ENCODE data around the gene SP9.
A peak's percentile ranks its signal among the peaks of the same experiment; 100 is the strongest.

Gene SP9

DNA sequence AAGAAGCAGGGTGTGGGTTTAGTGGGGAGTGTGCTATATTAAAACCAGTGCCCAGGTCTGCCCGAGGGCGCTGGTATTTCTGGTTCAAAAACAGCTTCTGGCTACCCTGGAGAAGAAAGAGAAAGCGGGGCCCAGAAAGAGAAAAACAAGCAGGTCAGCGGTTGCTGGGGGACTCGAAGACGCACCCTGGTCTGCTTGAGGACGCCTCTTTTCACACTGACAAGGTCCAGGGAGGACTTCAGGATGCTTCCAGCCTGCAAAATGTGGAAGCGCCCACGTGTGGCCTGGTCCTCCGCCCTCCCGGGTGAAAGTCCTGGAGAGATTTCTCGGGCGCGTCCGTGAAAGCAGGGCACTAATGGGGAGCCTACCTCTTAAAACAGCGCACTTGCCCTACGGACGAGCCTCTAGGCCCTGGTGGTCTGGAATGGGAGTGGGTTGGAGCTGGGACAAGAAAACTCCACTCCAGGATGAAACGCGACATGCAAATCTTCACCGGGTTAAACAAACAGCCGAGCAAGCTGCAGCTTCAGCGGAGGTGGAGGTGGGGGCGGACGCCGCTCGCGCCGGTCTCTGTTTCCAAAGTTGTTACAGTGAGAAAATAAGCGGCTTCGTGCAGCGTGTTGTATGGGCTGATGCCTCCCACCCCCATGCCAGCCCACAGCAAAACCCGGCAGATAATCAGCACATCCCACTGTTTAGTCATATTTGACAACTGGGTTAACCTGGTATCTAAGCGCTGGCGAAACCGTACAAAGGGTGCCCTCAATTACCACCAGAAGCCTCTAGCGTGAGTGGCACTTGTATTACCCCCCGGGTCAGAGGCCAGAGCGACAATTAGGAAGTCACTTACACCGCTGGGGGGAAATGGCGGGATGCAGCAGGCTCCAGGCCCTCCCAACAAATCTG, 1.1 kb upstream of the SP9 start:
- no peak for FAIRE-seq

DNA sequence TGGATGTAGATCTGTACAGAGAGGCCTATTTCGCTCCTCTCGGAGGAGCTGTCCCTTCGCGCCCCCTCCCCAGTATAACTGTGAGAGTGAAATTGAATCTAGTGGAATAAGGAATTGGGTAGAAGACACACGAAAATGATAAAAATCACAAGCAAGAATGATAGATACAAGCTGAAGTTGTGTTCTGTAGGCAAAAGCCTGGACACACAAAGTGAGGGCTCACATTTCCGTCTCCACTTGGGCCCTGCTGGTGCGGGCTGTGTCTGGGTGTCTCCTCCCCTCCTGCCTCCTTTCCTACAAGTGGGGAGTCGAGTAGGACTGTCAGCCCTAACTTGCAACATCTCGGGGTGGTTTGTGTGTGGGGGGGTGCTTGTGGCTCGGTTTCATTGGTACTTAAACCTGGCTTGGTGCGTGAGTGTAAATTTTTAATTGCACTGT, 457 bp upstream of the SP9 start:
- FAIRE-seq: no peak

DNA sequence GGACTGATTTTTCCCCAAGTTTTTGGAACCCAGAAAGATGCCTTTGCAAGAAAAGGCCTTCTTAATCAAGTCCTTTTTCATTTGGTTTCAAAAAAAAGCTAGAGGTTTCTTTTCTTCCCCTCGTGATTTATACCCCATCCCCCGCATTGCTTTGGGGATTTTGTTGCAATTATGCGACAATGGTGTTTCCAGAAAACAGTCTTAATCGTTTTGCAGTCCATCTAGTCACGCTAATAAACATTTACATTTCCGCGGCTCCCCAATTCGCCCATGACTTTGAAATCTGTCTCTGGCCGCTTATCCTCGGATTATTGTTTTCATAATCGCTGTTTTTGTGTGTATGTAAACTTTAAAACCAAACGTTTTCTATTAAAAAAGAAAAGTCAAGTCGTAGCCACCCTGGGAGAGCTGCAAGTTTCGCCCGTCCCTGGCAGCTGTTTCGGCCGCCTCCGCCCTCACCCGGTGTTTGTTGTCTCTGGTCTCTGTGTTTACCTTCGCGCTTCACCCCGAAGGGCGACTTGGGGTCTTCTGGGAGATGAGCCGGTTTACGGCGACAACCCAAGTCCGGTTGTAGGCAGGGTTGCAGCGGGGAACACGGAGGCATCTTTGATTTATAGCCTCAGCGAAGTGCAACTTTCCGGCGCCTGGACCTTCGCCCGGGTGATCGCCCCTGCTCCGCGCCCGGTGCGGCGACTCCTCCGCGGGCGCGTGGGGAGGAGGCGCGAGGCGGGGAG, 667 bp downstream of the SP9 start:
- no peak for FAIRE-seq

DNA sequence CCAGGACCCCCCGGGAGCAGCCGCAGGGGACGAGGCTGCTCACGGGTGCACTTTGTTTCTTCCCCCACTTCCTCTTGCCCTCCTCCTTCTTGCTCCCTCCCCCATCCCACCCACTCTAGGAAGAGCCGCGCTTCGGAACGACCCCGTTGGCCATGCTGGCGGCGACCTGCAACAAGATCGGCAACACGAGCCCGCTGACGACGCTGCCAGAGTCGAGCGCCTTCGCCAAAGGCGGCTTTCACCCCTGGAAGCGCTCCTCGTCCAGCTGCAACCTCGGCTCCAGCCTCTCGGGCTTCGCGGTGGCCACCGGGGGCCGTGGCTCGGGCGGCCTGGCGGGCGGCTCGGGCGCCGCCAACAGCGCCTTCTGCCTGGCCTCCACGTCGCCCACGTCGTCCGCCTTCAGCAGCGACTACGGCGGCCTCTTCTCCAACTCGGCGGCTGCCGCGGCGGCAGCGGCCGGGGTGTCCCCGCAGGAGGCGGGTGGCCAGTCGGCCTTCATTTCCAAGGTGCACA, 1.3 kb downstream of the SP9 start:
- no peak for FAIRE-seq

DNA sequence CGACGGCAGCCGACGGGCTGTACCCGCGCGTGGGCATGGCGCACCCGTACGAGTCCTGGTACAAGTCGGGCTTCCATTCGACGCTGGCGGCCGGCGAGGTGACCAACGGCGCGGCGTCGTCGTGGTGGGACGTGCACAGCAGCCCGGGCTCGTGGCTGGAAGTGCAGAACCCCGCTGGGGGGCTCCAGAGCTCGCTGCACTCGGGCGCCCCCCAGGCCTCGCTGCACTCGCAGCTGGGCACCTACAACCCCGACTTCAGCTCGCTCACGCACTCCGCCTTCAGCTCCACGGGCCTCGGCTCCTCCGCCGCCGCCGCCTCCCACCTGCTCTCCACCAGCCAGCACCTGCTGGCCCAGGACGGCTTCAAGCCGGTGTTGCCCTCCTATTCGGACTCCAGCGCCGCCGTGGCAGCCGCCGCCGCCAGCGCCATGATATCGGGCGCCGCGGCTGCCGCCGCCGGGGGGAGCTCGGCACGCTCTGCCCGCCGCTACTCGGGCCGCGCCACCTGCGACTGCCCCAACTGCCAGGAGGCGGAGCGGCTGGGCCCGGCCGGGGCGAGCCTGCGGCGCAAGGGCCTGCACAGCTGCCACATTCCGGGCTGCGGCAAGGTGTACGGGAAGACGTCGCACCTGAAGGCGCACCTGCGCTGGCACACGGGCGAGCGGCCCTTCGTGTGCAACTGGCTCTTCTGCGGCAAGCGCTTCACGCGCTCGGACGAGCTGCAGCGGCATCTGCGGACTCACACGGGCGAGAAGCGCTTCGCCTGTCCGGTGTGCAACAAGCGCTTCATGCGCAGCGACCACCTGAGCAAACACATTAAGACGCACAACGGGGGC, 2.0 kb downstream of the SP9 start:
- no peak for FAIRE-seq

DNA sequence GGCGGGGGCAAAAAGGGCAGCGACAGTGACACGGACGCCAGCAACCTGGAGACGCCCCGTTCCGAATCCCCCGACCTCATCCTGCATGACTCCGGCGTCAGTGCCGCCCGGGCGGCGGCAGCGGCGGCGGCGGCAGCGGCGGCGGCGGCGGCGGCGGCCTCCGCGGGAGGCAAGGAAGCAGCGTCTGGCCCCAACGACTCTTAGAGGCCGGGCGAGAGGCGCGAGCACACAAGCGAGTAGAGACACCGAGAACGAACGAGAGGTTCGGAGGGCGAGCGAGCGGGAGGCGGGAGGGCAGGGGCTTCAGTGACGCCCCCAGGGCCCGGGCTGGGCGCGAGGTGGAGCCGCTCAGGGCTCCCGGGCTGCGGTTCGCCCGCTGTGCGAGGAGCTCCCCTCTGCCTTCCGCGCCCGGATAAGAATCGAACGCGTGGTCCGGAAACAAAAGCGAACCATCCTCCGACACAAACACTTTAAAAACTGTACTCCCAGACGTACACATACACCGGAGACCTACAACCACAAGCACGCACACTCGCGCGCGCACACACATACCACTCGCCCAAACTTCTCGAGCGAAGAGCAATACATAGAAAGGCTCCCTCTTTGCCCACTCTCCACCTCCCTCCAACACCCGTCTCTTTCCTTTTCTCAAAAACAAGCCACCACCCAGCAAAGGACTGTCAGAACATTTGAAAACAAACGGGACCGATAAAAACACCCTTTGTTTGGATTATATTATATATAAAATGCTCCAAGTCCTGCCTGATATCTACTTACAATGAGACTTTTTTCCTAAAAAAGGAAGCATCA, 2.8 kb downstream of the SP9 start:
- no peak for FAIRE-seq

DNA sequence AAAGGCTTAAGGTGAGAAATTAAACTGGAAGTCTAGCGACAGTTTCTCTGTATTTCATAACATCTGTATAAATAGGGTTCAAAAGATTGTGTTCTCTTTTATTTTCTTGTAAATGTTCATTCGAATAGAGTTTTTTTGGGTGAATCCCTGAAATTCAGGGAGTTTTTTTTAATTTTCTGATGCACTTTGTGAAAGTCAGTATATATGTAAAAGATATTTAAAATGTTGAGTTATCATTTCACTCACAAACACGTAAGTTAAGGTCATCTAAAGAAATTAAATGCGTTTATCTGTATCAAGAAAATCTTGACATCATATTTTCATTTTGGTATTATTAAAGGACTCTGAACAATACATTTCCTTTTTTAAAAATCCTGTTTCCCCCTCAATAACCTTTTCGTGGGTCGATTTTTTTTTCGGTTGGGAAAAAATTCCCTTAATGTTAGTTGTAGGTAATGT, 3.4 kb downstream of the SP9 start:
- no peak for FAIRE-seq

DNA sequence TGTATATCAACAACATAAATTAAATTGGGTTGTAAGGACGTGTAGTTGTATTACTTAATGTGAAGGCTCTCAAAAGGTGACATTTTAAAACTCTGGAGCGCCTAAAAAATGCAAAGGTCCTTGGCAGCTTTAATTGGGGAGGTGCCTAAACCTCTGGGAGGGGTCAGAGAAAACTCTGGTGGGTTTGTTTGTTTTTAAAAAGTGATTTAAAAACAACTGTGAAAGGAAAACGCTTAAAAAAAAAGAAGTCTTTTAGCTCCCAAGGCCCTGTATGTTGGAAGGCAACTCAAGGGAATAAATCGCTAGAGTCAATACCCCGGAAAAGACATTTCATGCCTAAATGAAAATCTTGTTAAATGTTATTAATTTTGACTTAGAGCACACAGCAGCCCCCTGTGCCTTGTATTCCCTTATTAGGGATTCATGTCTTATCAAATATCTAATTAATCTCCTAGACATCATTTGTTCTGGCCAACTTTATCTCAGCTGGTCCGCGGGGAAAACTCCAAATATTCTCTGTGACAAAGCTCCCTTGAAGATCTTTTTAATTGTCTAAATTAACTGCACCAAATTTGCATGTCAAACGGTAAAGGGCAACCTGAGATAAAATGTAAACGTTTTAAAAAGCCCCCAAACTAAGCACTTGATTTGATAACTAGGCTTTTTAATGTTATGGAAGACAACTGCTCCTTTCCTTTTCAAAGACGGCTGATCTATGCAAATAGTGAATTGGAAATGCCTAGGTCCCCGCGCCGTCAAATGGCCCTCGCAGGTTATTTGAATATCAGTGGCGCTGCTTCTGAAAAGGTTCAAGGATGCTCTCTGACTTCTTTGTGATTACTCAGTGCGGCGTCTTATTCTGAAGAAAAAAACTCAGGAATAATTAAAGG, 4.2 kb downstream of the SP9 start:
- FAIRE-seq: no peak

DNA sequence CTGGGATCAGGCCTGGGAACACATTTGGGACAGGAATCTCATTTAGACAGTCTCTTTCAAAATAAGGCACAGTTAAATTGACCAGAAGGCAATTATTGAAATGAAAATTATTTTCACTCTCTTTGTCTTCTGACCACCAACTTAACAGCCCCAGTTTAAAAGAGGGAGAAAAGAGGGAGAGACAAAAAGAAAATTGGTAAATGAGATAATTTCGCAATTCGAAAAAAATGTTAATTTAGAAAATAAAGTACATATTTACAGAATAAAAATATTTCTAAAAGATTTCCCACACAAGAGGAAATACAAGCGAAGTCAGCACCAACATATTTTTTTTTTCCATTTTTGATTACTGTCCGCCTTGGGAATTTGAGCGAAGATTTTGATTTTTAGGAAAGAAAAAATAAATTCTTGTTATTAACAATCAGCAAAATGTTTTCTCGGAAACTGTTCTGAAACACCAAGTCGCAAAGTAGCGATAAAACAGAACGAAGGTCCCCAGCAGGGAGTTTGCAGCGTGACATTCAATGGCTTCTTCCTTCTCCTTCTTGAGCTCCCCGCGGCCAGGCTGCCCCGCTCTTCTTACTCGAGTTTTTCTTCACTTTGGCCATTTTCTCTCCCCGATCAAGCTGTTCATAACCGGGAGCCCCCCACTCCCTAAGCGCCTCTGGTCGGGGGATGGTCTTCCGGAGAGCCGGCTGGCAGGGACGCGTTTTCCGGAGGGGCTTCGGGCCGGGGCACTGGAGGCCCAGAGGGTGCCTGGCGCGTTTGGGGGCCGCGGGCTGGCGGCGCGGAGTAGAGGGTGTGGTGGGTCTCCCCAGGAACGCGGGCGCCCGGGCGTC, 5.0 kb downstream of the SP9 start:
- FAIRE-seq: no peak

DNA sequence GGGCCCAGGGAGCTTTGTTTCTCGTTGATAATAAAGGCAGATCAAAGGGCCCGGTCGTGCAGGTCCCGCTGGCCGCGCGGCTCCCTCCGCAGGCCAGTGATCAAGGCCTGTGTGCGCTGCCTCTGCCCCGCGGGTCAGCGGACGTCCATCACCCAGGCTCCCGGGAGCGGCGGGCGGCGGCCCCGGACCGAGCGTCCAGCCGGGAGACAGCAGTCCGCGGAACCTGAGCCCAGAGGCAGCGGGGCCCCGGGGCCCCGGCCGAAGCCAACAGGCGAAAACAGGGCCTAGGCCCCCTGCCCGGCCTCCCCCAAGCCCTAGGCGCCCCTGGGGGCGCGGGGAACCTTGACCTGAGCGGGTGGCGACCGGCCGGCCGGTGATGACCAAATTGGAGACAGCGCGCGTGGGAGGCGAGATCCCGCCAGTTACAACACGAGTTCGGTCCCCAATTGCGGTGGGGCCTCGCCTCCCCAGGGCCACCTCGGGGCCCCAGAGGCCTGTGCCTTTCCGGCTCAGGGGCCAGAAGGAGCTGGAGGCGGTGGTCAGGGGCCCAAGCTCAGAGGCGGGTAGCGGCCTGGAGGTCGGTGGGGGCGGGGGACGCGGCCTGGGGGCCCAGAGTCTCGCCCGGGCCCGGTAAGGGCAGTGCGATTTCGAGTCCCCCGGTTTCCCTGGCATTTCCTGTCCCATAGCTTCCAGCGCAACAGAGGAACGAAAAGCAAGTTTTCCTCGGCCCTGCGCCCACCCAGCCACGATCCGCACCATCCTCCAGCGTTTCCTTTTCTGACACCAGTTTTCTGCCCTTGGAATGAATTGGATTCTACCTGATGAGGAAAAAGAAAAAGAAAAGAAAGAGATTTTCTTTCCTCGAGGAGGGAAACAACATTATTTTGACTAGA, 5.9 kb downstream of the SP9 start:
- no peak for FAIRE-seq

DNA sequence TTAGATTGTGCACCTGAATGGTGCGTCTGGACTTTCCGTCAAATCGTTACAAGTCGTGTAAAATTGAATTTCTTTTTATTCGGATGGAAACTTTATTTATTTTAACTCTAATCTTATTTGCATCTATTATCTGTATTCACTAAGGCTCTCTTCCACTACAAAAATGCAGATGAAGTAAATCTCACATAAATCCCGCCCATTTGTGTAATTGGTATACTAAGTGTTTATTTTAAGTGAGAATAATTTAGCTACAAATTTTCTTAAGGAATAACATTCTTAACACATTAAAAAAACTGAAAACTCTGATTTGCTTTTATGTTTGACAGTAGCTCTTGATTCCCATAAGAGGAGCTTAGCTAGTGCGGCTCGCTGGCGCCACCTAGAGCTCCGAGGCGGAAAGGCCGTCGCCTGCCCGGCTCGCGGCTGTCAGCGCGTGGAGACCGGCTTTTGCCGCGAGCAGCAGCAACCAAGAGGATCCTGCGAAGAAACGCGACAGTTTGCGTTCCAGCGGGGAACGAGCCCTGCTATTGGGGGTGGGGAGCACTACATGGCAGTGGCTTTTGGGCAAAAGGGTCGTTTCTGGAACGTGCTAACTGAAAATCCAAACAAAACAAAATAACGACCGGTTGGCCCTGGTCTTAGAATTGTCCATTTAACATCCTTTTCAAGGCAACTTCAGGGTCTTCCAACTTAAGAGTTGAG, 6.7 kb downstream of the SP9 start:
- FAIRE-seq: peak; percentile 81

DNA sequence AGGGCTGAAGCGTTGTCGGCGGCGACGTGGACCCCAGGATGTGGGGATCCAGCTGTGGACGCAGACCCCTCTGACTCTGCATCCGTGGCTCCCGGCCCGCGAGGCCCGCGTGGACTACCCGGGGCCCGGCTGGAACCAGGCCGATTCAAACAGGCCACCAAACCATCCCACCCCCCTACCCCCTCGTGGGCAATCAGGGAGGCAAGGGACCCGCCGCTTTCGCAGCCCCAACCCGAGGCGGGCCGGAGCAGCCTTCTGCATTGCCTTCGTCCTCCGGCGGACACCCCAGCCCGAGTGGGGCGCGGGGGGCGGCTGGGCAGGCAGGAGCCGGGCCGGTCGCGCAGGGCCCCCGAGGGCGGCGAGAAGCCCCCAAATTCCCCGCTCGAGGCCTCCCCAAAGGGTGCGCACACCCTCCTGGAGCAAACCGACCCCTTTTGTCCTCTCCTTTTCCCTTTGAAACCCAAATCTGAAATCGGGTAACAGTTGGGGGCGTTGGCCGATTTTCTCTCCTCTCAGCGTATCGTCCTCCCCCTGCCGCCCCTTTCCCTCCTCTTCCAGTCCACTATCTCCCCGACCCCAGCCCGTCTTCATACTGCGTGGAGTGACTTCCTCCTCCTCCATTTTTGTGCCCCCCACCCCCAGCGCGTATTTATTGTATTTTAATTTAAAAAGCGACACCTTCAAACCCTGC, 7.4 kb downstream of the SP9 start:
- FAIRE-seq: no peak

DNA sequence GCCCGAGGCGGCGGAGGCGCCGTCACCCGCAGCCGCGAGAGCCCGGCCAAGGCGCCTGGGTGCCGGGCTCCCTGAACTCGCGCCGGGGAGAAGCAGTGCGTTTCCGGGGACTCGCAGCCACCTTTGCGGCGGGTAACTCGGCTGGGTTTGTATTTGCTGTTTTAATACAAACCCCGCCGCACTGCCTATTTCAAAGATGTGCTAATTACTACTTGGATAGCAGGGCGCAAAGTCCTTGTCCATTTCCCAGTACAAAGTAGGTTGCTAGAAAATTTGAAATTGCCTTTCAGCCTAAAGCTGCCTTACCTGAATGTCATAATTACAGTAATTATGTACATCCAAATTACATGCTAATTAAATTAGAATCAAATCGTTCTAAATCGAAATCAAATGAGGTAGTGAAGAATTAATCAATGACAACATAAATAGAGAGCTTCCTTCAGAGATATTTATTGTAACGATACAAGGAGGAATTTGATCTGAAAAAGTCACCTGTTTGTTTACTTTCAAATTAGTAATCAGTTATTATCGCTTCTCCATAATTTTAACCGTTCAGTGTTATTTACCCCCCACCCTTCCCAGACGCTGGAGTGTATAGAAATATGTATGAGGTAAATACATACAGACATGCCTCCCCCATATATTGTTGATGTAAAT, 8.1 kb downstream of the SP9 start:
- FAIRE-seq: no peak

DNA sequence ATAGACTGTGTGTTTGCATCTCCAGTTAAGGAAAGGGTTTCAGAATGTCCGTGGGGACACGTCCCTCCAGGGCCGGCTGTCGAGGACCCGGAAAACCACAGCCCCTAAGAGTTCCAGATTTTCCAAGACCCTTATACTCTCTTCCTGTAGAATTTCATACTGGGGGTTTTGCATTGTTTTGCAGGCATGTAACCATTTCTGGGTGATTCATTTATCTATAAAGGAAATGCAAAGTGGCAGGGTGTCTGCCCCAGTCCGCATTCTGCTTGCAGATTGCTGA, 8.5 kb downstream of the SP9 start:
- no peak for FAIRE-seq

DNA sequence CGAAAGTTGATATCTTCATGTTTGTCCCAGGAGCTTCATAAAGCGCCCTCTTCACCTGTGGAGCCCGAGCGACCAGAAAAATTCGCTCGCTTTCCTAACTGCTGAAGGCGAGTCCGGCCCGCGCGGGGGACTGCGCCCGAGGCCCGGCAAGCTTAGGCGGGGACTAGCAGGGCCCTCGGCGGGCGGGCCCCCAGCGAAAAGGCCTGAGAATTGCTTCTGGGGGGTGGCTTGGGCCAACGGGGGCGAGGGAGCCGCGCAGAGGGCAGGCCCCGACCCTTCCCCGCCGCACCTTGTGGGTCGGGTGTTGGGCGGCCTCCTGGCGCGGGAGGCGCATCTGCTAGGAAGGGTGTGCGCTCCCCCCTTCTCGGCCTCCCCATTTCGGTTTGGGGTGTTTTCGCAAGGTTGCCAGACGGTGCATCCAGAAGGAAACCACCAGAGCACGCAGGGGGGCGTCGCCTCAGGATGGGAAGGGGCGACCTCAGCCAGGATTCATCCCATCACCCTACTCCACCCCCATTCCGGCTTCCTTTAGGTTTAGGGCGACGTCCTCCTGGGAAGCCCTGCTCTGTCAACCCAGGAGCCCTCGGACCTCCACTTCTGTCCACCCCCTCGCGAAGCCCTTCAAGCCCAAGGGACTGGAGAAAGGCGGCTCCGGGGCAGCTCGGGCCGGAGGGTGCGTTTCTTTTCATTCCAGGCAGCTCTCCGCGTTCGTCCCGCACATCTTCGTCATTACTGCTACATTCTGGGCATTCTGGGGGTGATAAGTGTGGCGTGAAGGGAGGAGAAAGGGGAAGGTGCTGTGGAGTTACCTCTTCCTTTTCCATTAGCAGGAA, 9.1 kb downstream of the SP9 start:
- no peak for FAIRE-seq

Measured in endometrium (tissue), 2 donors.